Astrocyte (in vitro differentiated cells and primary cell): ENCODE measurements around the gene DEFB132. TPM values are rescaled to one million over a fixed set of nuclear protein-coding genes. Genes with fewer than 3 reads are reported as not detected.

Source experiments
- DNase-seq: peaks from one replicate; pipeline ENCODE4 v3.0.0-alpha.2; 2010; ENCODE audit warnings: low read depth
- FAIRE-seq: peaks from 2 replicates; lab custom pipeline; 2011; peaks lifted over from hg19 to GRCh38; lab: Jason Lieb, UNC
- H2AFZ ChIP-seq: 2 replicates; pipeline ENCODE4 v1.6.0; 2012; ENCODE audit warnings: low read depth, low read length, inconsistent platforms
- H3K27ac ChIP-seq: 2 replicates; pipeline ENCODE4 v1.5.1; 2011; ENCODE audit warnings: low read depth, low read length, inconsistent platforms
- H3K27me3 ChIP-seq: 2 replicates; pipeline ENCODE4 v1.6.0; 2011; ENCODE audit warnings: low read length, inconsistent platforms; ENCODE audit not compliant: insufficient read depth
- H3K36me3 ChIP-seq: 2 replicates; pipeline ENCODE4 v1.5.1; 2011; ENCODE audit warnings: low read length, inconsistent platforms; ENCODE audit not compliant: insufficient read depth
- H3K4me1 ChIP-seq: 2 replicates; pipeline ENCODE4 v1.5.1; 2011; ENCODE audit warnings: low read length, inconsistent platforms; ENCODE audit not compliant: insufficient read depth
- H3K4me2 ChIP-seq: 2 replicates; pipeline ENCODE4 v1.6.0; 2012; ENCODE audit warnings: low read length, inconsistent platforms
- H3K4me3 ChIP-seq: 2 replicates; pipeline ENCODE4 v1.5.1; 2011; ENCODE audit warnings: low read depth, mild to moderate bottlenecking, low read length, inconsistent platforms; ENCODE audit not compliant: insufficient read depth
- H3K79me2 ChIP-seq: 2 replicates; pipeline ENCODE4 v1.6.0; 2012; ENCODE audit warnings: mild to moderate bottlenecking, low read length, inconsistent platforms; ENCODE audit not compliant: insufficient read depth
- H3K9ac ChIP-seq: 2 replicates; pipeline ENCODE4 v1.6.0; 2012; ENCODE audit warnings: mild to moderate bottlenecking, low read length, inconsistent platforms
- H3K9me3 ChIP-seq: 2 replicates; pipeline ENCODE4 v1.5.1; 2012; ENCODE audit warnings: low read depth, mild to moderate bottlenecking, low read length, inconsistent platforms; ENCODE audit not compliant: insufficient read depth
- H4K20me1 ChIP-seq: 2 replicates; pipeline ENCODE4 v1.6.0; 2012; ENCODE audit warnings: low read length, inconsistent platforms; ENCODE audit not compliant: insufficient read depth
- H3K27ac Mint-ChIP-seq: one replicate; pipeline ENCODE4 v1.8.0; 2021; ENCODE audit warnings: mild to moderate bottlenecking, mixed read lengths; ENCODE audit not compliant: unreplicated experiment
- H3K27me3 Mint-ChIP-seq: one replicate; pipeline ENCODE4 v1.8.0; 2021; ENCODE audit warnings: low read depth, mixed read lengths; ENCODE audit not compliant: unreplicated experiment
- H3K36me3 Mint-ChIP-seq: one replicate; pipeline ENCODE4 v1.8.0; 2021; ENCODE audit warnings: low read depth, mixed read lengths; ENCODE audit not compliant: unreplicated experiment
- H3K4me1 Mint-ChIP-seq: one replicate; pipeline ENCODE4 v1.8.0; 2021; ENCODE audit warnings: low read depth, mixed read lengths; ENCODE audit not compliant: unreplicated experiment
- H3K4me3 Mint-ChIP-seq: one replicate; pipeline ENCODE4 v1.8.0; 2021; ENCODE audit warnings: mild to moderate bottlenecking, moderate library complexity, mixed read lengths; ENCODE audit not compliant: unreplicated experiment
- H3K9me3 Mint-ChIP-seq: one replicate; pipeline ENCODE4 v1.8.0; 2021; ENCODE audit warnings: mild to moderate bottlenecking, mixed read lengths; ENCODE audit not compliant: unreplicated experiment
- CTCF ChIP-seq: IDR thresholded peaks from 2 replicates; pipeline ENCODE4 v1.5.1; 2011; ENCODE audit warnings: low read depth, mild to moderate bottlenecking, inconsistent platforms, low read length, moderate library complexity; ENCODE audit not compliant: insufficient read depth
- EZH2 ChIP-seq: IDR thresholded peaks from 2 replicates; pipeline ENCODE4 v1.6.1; 2012; ENCODE audit warnings: mild to moderate bottlenecking, low read length, inconsistent platforms; ENCODE audit not compliant: insufficient read depth
- total RNA-seq: library from RNA; stranded (reverse); gene quantifications from 2 replicates; pipeline ENCODE4 v1.2.1, GENCODE V29; 2021

The DEFB132 gene
- total RNA-seq, 1 donor from 2014 or later: not detected

GRCh38 chr20:284172-284571 lies 26.6 kb downstream of the DEFB132 start:
- no peak overlapping the region for H2AFZ ChIP-seq
- H3K9me3 ChIP-seq: no peaks in the 10 kb centered on the region
- H3K79me2 ChIP-seq: peaks cover under 1% of the 10 kb centered on the region
- no peaks in the 10 kb centered on the region for H3K9me3 Mint-ChIP-seq
- no peak for DNase-seq
- no peak overlapping the region for H3K4me3 Mint-ChIP-seq
- no peak overlapping the region for H3K4me3 ChIP-seq
- TF ChIP-seq CTCF: no peak
- TF ChIP-seq EZH2: no peak
- no peak overlapping the region for H3K4me2 ChIP-seq
- H3K4me1 Mint-ChIP-seq: no peaks in the 10 kb centered on the region
- H3K36me3 Mint-ChIP-seq: no peaks in the 10 kb centered on the region
- no peaks in the 10 kb centered on the region for H3K27me3 Mint-ChIP-seq
- no peaks in the 10 kb centered on the region for H4K20me1 ChIP-seq
- H3K27ac Mint-ChIP-seq: no peak overlapping the region
- no peaks in the 10 kb centered on the region for H3K27me3 ChIP-seq
- no peak for FAIRE-seq
- H3K36me3 ChIP-seq: no peaks in the 10 kb centered on the region
- no peak overlapping the region for H3K9ac ChIP-seq
- H3K4me1 ChIP-seq: no peaks in the 10 kb centered on the region
- H3K27ac ChIP-seq: no peak overlapping the region

- Mint-ChIP-seq H3K36me3 (no peaks in the 10 kb centered on the region), H3K27ac (no peak overlapping the region), H3K4me3 (no peak overlapping the region), H3K9me3 (no peaks in the 10 kb centered on the region), H3K4me1 (peaks cover 2% of the 10 kb centered on the region), H3K27me3 (no peaks in the 10 kb centered on the region)
- no peak overlapping the region for H3K4me3 ChIP-seq
- no peaks in the 10 kb centered on the region for H3K27me3 ChIP-seq
- H3K4me2 ChIP-seq: no peak overlapping the region
- H3K79me2 ChIP-seq: peaks cover 10% of the 10 kb centered on the region
- TF ChIP-seq EZH2 (no peak), CTCF (no peak)
- no peak overlapping the region for H2AFZ ChIP-seq
- H3K36me3 ChIP-seq: no peaks in the 10 kb centered on the region
- peaks cover 15% of the 10 kb centered on the region for H3K4me1 ChIP-seq
- H4K20me1 ChIP-seq: no peaks in the 10 kb centered on the region
- no peak for DNase-seq
- H3K9me3 ChIP-seq: no peaks in the 10 kb centered on the region
- H3K9ac ChIP-seq: no peak overlapping the region
- H3K27ac ChIP-seq: no peak overlapping the region
- FAIRE-seq: no peak
These were observed 29.0 kb downstream of the DEFB132 start for GRCh38 chr20:286508-286907.

GRCh38 chr20:288956-289692 lies 31.6 kb downstream of the DEFB132 start:
- H3K36me3 ChIP-seq: no peaks in the 10 kb centered on the region
- Mint-ChIP-seq H3K4me3 (peak overlapping the region; percentile 58), H3K36me3 (no peaks in the 10 kb centered on the region), H3K9me3 (no peaks in the 10 kb centered on the region), H3K27ac (no peak overlapping the region), H3K27me3 (no peaks in the 10 kb centered on the region), H3K4me1 (peaks cover 2% of the 10 kb centered on the region)
- TF ChIP-seq EZH2 (no peak), CTCF (no peak)
- FAIRE-seq (no peak), DNase-seq (no peak)
- no peaks in the 10 kb centered on the region for H3K9me3 ChIP-seq
- H4K20me1 ChIP-seq: no peaks in the 10 kb centered on the region
- peak overlapping the region; percentile 85 for H3K9ac ChIP-seq
- H3K27me3 ChIP-seq: no peaks in the 10 kb centered on the region
- H3K4me1 ChIP-seq: peaks cover 20% of the 10 kb centered on the region
- H3K4me2 ChIP-seq: peak overlapping the region; percentile 93
- H3K27ac ChIP-seq: no peak overlapping the region
- peaks cover 10% of the 10 kb centered on the region for H3K79me2 ChIP-seq
- H2AFZ ChIP-seq: no peak overlapping the region
- peak overlapping the region; percentile 85 for H3K4me3 ChIP-seq
